DND-41 (cell line): ENCODE results near the gene SAMD4B.

Experiments used
- ATAC-seq: fragments of 200-7000 bp; cut with Tn5 transposase; 3 replicates; pipeline ENCODE4 v1.9.1; 2021; ENCODE audit warnings: low read depth; ENCODE audit not compliant: insufficient read depth
- DNase-seq: peaks from one replicate; pipeline ENCODE4 v3.0.0-alpha.2; 2020
- H2AFZ ChIP-seq: 2 replicates; pipeline ENCODE4 v1.6.0; 2012; ENCODE audit warnings: low read depth, low read length
- H3K27ac ChIP-seq: 2 replicates; pipeline ENCODE4 v1.5.1; 2012; ENCODE audit warnings: low read length, inconsistent platforms
- H3K27me3 ChIP-seq: fragments of 200-600 bp; sonication (generic); 2 replicates; pipeline ENCODE4 v1.6.0; 2012; ENCODE audit warnings: low read length, mild to moderate bottlenecking, inconsistent platforms; ENCODE audit not compliant: insufficient read depth, poor library complexity
- H3K36me3 ChIP-seq: 2 replicates; pipeline ENCODE4 v1.5.1; 2012; ENCODE audit warnings: low read length, inconsistent platforms; ENCODE audit not compliant: insufficient read depth
- H3K4me1 ChIP-seq: 2 replicates; pipeline ENCODE4 v1.5.1; 2012; ENCODE audit warnings: mild to moderate bottlenecking, low read length; ENCODE audit not compliant: insufficient read depth
- H3K4me2 ChIP-seq: 2 replicates; pipeline ENCODE4 v1.6.0; 2012; ENCODE audit warnings: mild to moderate bottlenecking, moderate library complexity, low read length, inconsistent platforms; ENCODE audit not compliant: insufficient read depth
- H3K4me3 ChIP-seq, 2 experiments: fragments of 200-600 bp in 1 of 2; shearing (Covaris generic) in 1 of 2; 2 replicates each; pipeline ENCODE4 v1.5.1; 2012 to 2016; ENCODE audit warnings: inconsistent platforms in 2 of 2, low read length in 2 of 2, mild to moderate bottlenecking in 2 of 2, low read depth in 1 of 2, moderate library complexity in 1 of 2
- H3K79me2 ChIP-seq: 2 replicates; pipeline ENCODE4 v1.6.0; 2012; ENCODE audit warnings: low read length, inconsistent platforms; ENCODE audit not compliant: insufficient read depth
- H3K9ac ChIP-seq: 2 replicates; pipeline ENCODE4 v1.6.0; 2012; ENCODE audit warnings: low read depth, mild to moderate bottlenecking, inconsistent platforms, low read length, moderate library complexity
- H3K9me3 ChIP-seq: 2 replicates; pipeline ENCODE4 v1.5.1; 2012; ENCODE audit warnings: low read length, moderate library complexity, mild to moderate bottlenecking, inconsistent platforms; ENCODE audit not compliant: insufficient read depth, severe bottlenecking
- H4K20me1 ChIP-seq: 2 replicates; pipeline ENCODE4 v1.6.0; 2012; ENCODE audit warnings: low read length; ENCODE audit not compliant: insufficient read depth
- EZH2 ChIP-seq: IDR thresholded peaks from 3 replicates; pipeline ENCODE4 v1.6.1; 2012; ENCODE audit warnings: borderline replicate concordance, low read depth, mild to moderate bottlenecking, moderate library complexity, low read length, inconsistent platforms; ENCODE audit not compliant: severe bottlenecking
- TF ChIP-seq, protein P1 (sequence below): IDR thresholded peaks from 2 replicates; pipeline ENCODE4 v1.5.1; 2012; ENCODE audit warnings: borderline replicate concordance, low read length, moderate library complexity, mild to moderate bottlenecking; ENCODE audit not compliant: poor library complexity, severe bottlenecking; ENCODE audit errors: extremely low read depth

Gene SAMD4B

DNA sequence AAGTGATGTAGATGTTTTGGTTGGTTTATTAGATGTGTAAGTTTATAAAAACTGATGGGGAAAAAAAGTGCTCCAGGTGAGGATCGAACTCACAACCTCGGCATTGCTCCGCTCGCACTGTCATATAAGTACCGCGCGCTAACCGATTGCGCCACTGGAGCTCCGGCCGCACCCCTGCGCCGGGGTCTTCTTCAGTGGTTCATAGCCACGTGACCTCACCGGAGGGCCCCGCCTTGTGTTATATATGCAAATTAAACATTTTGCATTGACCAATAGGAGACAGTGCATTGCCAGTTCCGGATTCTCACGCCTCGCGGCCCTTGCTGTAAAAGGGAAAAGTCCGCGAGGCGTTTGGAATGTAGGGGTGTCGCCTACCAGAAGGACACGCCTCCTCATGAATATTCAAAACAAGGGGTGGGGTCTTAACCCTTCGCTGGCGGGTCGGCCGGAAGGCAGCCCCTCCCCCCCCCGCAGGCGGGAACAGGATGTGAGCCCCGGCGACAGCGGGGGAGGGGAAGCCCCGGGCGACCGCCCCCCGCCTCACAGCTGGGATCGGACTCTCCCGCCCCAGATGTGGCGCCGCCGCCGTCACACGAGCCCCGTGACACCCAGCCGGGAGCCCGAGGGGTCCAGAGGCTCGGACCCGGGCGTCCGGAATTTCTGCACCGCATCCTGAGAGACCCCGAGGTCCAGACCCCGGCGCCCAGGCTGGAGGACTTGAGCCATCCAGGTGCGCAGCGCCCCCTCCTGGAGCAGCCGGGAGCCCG, 70.1 kb downstream of the SAMD4B start, which contains the start of gene PLEKHG2:
PLEKHG2 (plus strand) TSS at position 570 of the 767 bp plus-strand sequence. CDS start 1,418 bp downstream, outside the sequence.
- peaks cover 48% of the 10 kb centered on the region for H3K79me2 ChIP-seq
- peak; percentile 99 for DNase-seq
- H3K36me3 ChIP-seq: peaks cover 42% of the 10 kb centered on the region
- H4K20me1 ChIP-seq: peaks cover 31% of the 10 kb centered on the region
- H3K27ac ChIP-seq: peak within 1 kb of the TSS; percentile 86
- no peaks in the 10 kb centered on the region for H3K9me3 ChIP-seq
- peak within 1 kb of the TSS; percentile 66 for H3K4me2 ChIP-seq
- H2AFZ ChIP-seq: peak within 1 kb of the TSS; percentile 59
- H3K4me3 ChIP-seq: peak within 1 kb of the TSS; percentile 69 to 96
- no peak for TF ChIP-seq EZH2
- TF ChIP-seq, protein P1, sequence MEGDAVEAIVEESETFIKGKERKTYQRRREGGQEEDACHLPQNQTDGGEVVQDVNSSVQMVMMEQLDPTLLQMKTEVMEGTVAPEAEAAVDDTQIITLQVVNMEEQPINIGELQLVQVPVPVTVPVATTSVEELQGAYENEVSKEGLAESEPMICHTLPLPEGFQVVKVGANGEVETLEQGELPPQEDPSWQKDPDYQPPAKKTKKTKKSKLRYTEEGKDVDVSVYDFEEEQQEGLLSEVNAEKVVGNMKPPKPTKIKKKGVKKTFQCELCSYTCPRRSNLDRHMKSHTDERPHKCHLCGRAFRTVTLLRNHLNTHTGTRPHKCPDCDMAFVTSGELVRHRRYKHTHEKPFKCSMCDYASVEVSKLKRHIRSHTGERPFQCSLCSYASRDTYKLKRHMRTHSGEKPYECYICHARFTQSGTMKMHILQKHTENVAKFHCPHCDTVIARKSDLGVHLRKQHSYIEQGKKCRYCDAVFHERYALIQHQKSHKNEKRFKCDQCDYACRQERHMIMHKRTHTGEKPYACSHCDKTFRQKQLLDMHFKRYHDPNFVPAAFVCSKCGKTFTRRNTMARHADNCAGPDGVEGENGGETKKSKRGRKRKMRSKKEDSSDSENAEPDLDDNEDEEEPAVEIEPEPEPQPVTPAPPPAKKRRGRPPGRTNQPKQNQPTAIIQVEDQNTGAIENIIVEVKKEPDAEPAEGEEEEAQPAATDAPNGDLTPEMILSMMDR: peak; percentile 90
- H3K9ac ChIP-seq: peak within 1 kb of the TSS; percentile 88
- ATAC-seq: peak; percentile 80
- H3K27me3 ChIP-seq: no peaks in the 10 kb centered on the region
- H3K4me1 ChIP-seq: peaks cover 65% of the 10 kb centered on the region

DNA sequence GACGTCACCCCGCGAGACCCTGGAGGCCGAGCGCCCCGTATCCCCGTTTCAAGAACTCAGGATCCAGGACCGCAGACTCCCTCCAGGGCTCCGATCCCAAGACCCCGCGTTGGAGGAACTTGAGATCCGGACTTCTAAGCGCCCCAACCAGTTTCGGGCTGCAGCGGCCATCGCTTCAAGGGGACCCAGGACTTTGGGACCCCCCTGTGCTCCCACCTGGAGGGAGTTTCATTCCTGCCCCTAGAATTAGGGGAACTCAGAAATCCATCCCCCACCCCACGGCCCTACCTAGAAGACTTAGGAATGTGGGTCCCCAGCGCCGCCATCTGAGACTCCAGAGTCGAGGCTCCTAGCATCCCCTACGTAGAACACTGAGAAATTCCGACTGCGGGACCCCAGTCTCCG, 70.6 kb downstream of the SAMD4B start:
- no peak for TF ChIP-seq EZH2
- TF ChIP-seq, protein P1: no peak
- Histone ChIP-seq H3K27ac (peak overlapping the region; percentile 86), H3K79me2 (peaks cover 42% of the 10 kb centered on the region)

DNA sequence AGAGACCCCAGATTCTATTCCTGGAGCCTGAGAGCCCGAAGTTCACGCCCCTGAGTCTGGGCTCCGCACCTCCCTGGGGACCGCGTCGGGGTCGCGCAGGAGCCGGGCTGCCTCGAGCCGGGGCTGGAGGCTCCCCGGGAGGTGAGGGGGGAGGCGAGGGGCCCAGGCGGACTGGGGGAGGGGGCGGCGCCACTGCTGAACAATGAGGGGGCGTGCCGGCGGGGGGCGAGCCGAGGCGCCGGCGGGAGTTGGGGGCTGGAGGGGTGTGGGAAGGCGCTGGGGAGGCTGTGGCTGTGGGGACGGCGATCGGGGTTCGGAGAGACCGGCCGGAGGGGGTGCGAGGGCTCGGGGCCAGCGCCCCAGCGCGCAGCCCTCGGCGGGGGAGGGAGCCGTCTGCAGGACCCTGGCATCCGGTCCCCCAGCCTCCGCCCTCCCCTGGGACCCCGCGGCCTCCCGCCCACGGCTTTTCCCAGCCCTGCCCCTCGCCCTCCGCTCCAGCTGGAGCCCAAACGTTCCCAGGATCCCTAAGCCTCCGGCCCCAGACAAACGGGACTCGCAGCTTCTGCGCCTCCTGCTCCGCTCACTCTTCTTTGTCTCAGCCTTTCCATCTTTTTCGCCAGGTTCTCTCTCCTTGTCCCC, 71.2 kb downstream of the SAMD4B start:
- peak overlapping the region; percentile 59 for H2AFZ ChIP-seq
- H3K79me2 ChIP-seq: peaks cover 37% of the 10 kb centered on the region
- TF ChIP-seq, protein P1: no peak
- no peak for TF ChIP-seq EZH2

More for the DNA sequence above, 70.6 kb downstream of the SAMD4B start:
- H3K4me2 ChIP-seq: peak overlapping the region; percentile 66
- peaks cover 28% of the 10 kb centered on the region for H4K20me1 ChIP-seq
- H3K4me1 ChIP-seq: peaks cover 59% of the 10 kb centered on the region
- peak overlapping the region; percentile 53 for H2AFZ ChIP-seq
- H3K27me3 ChIP-seq: no peaks in the 10 kb centered on the region
- DNase-seq (no peak), ATAC-seq (no peak; the same call in 1 of the 3 replicates)
- H3K36me3 ChIP-seq: peaks cover 42% of the 10 kb centered on the region
- H3K4me3 ChIP-seq: peak overlapping the region; percentile 69 to 96
- peak overlapping the region; percentile 88 for H3K9ac ChIP-seq
- H3K9me3 ChIP-seq: no peaks in the 10 kb centered on the region

More for the DNA sequence above, 71.2 kb downstream of the SAMD4B start:
- H3K4me3 ChIP-seq: peak overlapping the region; percentile 69 to 96
- ATAC-seq (peak; percentile 23), DNase-seq (peak; percentile 76)
- peaks cover 39% of the 10 kb centered on the region for H3K36me3 ChIP-seq
- peak overlapping the region; percentile 86 for H3K27ac ChIP-seq
- H3K4me1 ChIP-seq: peaks cover 54% of the 10 kb centered on the region
- H3K4me2 ChIP-seq: peak overlapping the region; percentile 66
- H3K27me3 ChIP-seq: no peaks in the 10 kb centered on the region
- H3K9ac ChIP-seq: peak overlapping the region; percentile 88
- peaks cover 22% of the 10 kb centered on the region for H4K20me1 ChIP-seq
- H3K9me3 ChIP-seq: no peaks in the 10 kb centered on the region
